Esophagus muscularis mucosa (tissue), 4 donors: ENCODE data around the gene KRTAP4-12.

ENCODE experiments used
- EP300 ChIP-seq: sonication (generic); formaldehyde crosslinking; IDR thresholded peaks from one replicate; pipeline ENCODE4 v1.6.1; 2017; ENCODE audit warnings: antibody characterized with exemption
- POLR2A ChIP-seq: fragments of 450-650 bp; IDR thresholded peaks from one replicate; pipeline ENCODE4 v1.6.1; 2017; ENCODE audit warnings: antibody characterized with exemption, moderate library complexity, mild to moderate bottlenecking, low read depth
- POLR2AphosphoS5 ChIP-seq, 2 donors: sonication (generic); formaldehyde crosslinking; IDR thresholded peaks; one replicate each; pipeline ENCODE4 v1.6.1; 2017; ENCODE audit warnings: antibody characterized with exemption in 2 of 2
- TF ChIP-seq, protein P1 (sequence below), 3 experiments: fragments of 200-600 bp in 2 of 3; fragments of 450-650 bp in 1 of 3; sonication (generic) in 2 of 3; IDR thresholded peaks; one replicate each; pipeline ENCODE4 v1.5.1; 2017 to 2019; ENCODE audit warnings: antibody characterized with exemption in 3 of 3, mild to moderate bottlenecking in 2 of 3, moderate library complexity in 1 of 3

DNA sequence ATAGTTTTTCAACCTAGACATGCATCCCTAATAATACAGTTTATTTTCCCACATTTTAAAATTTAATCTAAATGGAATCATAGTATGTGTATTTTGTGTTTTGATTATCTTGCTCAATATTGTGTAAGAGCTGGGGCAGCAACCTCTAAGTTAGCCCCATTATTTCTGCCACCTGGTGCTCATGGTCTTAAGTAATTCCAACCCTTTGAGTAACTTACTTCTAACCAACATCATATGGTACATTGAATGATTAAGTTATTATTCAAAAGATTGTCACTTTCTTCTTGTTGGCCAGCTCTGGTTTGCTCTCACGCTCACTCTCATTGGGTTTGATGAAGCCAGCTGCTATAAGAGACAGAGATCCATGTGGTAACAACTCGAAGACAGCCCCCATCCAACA lies 47.9 kb upstream of the KRTAP4-12 start:
- TF ChIP-seq, protein P1, sequence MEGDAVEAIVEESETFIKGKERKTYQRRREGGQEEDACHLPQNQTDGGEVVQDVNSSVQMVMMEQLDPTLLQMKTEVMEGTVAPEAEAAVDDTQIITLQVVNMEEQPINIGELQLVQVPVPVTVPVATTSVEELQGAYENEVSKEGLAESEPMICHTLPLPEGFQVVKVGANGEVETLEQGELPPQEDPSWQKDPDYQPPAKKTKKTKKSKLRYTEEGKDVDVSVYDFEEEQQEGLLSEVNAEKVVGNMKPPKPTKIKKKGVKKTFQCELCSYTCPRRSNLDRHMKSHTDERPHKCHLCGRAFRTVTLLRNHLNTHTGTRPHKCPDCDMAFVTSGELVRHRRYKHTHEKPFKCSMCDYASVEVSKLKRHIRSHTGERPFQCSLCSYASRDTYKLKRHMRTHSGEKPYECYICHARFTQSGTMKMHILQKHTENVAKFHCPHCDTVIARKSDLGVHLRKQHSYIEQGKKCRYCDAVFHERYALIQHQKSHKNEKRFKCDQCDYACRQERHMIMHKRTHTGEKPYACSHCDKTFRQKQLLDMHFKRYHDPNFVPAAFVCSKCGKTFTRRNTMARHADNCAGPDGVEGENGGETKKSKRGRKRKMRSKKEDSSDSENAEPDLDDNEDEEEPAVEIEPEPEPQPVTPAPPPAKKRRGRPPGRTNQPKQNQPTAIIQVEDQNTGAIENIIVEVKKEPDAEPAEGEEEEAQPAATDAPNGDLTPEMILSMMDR (IDR thresholded peaks at IDR 0.05), result no peak
- TF ChIP-seq POLR2A (no peak), EP300 (no peak), POLR2AphosphoS5 (IDR thresholded peaks at IDR 0.05) (no peak)
